NCI-H2029 treated with DMSO at 0.1 percent for 48 hours (cell line): Measurements from ENCODE around the gene RGS14.
"Not testable (repeated sequence)": the region's sequence is repeated elsewhere in the genome, so short reads cannot be mapped to it uniquely, and the experiment has no call there.

Experiments
- DNase-seq: peaks from one replicate; lab custom pipeline; 2025; lab: John Stamatoyannopoulos, UW

RGS14 gene

GRCh38 chr5:177327539-177328522 lies 29.9 kb upstream of the RGS14 start:
- no peak for DNase-seq

- no peak for DNase-seq
Observed at GRCh38 chr5:177328545-177329231, 29.0 kb upstream of the RGS14 start.

- DNase-seq = no peak
Observed at GRCh38 chr5:177329883-177330282, 27.8 kb upstream of the RGS14 start.

- no peak for DNase-seq
Observed at GRCh38 chr5:177330991-177331842, 26.5 kb upstream of the RGS14 start.

GRCh38 chr5:177332031-177332895 lies 25.5 kb upstream of the RGS14 start:
- DNase-seq = no peak

GRCh38 chr5:177332896-177333260 lies 24.8 kb upstream of the RGS14 start:
- no peak for DNase-seq

- no peak for DNase-seq
Observed at GRCh38 chr5:177333420-177334154, 24.1 kb upstream of the RGS14 start.

- DNase-seq = no peak
Observed at GRCh38 chr5:177334155-177334551, 23.6 kb upstream of the RGS14 start.

GRCh38 chr5:177334781-177335700 lies 22.7 kb upstream of the RGS14 start:
- DNase-seq = no peak

- DNase-seq = no peak
Observed at GRCh38 chr5:177335701-177336065, 22.0 kb upstream of the RGS14 start.

- DNase-seq = no peak
Observed at GRCh38 chr5:177336112-177336511, 21.6 kb upstream of the RGS14 start.

GRCh38 chr5:177336603-177337494 lies 20.9 kb upstream of the RGS14 start:
- DNase-seq = no peak

GRCh38 chr5:177338251-177339106 lies 19.2 kb upstream of the RGS14 start:
- DNase-seq = no peak

GRCh38 chr5:177339107-177339638 lies 18.6 kb upstream of the RGS14 start:
- no peak for DNase-seq

GRCh38 chr5:177343000-177343399 lies 14.7 kb upstream of the RGS14 start:
- DNase-seq = not testable (repeated sequence)

GRCh38 chr5:177343777-177344176 lies 13.9 kb upstream of the RGS14 start:
- no peak for DNase-seq

GRCh38 chr5:177344891-177345290 lies 12.8 kb upstream of the RGS14 start:
- DNase-seq = no peak
